SK-N-MC (cell line): ENCODE results near the gene PHLDA3.

Source experiments
- EZH2 ChIP-seq: fragments of 200-600 bp; sonication (generic); IDR thresholded peaks from one replicate; pipeline ENCODE4 v1.6.1; 2017; ENCODE audit warnings: antibody characterized with exemption
- FOXP2 ChIP-seq: optimal IDR thresholded peaks from 2 replicates; pipeline ENCODE3; 2011; ENCODE audit warnings: mild to moderate bottlenecking, moderate library complexity; ENCODE audit not compliant: insufficient read depth; ENCODE audit errors: extremely low read length, control extremely low read depth
- POLR2AphosphoS5 ChIP-seq: IDR thresholded peaks from 2 replicates; pipeline ENCODE4 v1.6.1; 2012; ENCODE audit warnings: mild to moderate bottlenecking, low read depth, low read length, borderline replicate concordance

- no peak for TF ChIP-seq EZH2
- TF ChIP-seq POLR2AphosphoS5 = no peak
- TF ChIP-seq FOXP2 = no peak
These were observed 32.6 kb downstream of the PHLDA3 start for GRCh38 chr1:201436393-201436792.
